Loucy (cell line): ENCODE results near the gene APMAP.

Experiments used
- CTCF ChIP-seq: fragments of 200-600 bp; sonication (generic); conservative IDR thresholded peaks from 2 replicates; pipeline ENCODE4 v1.5.1; 2014; ENCODE audit warnings: mild to moderate bottlenecking, antibody characterized with exemption, low read length
- EZH2phosphoT487 ChIP-seq: fragments of 200-600 bp; IDR thresholded peaks from 2 replicates; pipeline ENCODE4 v1.6.1; 2018; ENCODE audit warnings: antibody characterized with exemption, mild to moderate bottlenecking, moderate library complexity, borderline replicate concordance

- no peak for TF ChIP-seq CTCF
- no peak for TF ChIP-seq EZH2phosphoT487
Observed at GRCh38 chr20:24960302-24960801, 32.2 kb downstream of the APMAP start.
